Fibroblast of lung (primary cell): ENCODE data around the gene MAS1.

Experiments
- EZH2 ChIP-seq: IDR thresholded peaks from 2 replicates; pipeline ENCODE4 v1.5.1; 2012; ENCODE audit warnings: low read length, control low read depth, mild to moderate bottlenecking; ENCODE audit errors: missing control alignments
- TF ChIP-seq, protein P1 (sequence below), 2 donors: IDR thresholded peaks in 1 of 2; conservative IDR thresholded peaks in 1 of 2; 1 replicate in 1 of 2; 2 replicates in 1 of 2; pipeline ENCODE4 v1.5.1; 2011 to 2012; ENCODE audit warnings: low read length in 2 of 2, control low read depth in 1 of 2, inconsistent platforms in 1 of 2, low read depth in 1 of 2, mild to moderate bottlenecking in 1 of 2

DNA sequence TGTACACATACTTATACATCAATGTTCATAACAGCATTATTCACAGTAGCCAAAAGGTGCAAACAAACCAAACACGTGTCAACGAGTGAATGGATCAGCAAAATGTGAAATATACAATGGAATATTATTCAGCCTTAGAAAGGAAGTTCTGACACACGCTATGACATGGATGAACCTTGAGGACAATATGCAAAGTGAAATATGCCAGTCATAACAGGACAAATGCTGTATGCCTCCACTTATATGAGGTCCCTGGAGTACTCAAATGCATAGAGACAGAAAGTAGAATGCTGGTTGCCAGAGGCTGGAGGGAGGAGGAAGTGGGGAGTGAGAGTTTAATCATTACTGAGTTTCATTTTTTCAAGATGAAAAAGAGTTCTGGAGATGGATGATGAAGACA, 40.3 kb downstream of the MAS1 start:
- TF ChIP-seq, protein P1, sequence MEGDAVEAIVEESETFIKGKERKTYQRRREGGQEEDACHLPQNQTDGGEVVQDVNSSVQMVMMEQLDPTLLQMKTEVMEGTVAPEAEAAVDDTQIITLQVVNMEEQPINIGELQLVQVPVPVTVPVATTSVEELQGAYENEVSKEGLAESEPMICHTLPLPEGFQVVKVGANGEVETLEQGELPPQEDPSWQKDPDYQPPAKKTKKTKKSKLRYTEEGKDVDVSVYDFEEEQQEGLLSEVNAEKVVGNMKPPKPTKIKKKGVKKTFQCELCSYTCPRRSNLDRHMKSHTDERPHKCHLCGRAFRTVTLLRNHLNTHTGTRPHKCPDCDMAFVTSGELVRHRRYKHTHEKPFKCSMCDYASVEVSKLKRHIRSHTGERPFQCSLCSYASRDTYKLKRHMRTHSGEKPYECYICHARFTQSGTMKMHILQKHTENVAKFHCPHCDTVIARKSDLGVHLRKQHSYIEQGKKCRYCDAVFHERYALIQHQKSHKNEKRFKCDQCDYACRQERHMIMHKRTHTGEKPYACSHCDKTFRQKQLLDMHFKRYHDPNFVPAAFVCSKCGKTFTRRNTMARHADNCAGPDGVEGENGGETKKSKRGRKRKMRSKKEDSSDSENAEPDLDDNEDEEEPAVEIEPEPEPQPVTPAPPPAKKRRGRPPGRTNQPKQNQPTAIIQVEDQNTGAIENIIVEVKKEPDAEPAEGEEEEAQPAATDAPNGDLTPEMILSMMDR (conservative IDR thresholded peaks at IDR 0.05 in 1 of 2, IDR thresholded peaks at IDR 0.05 in 1 of 2; ENCODE audit: low read depth in 1 of 2, low read length in 2 of 2): no peak
- no peak for TF ChIP-seq EZH2
